Kidney (tissue), 14 donors: ENCODE results near the gene PIR. TPM values are rescaled to one million over a fixed set of nuclear protein-coding genes. Genes with fewer than 3 reads are reported as not detected.

Experiments used
- DNase-seq, 5 donors: peaks; one replicate each; pipeline ENCODE4 v3.0.0-alpha.2; 2013 to 2020
- FAIRE-seq: peaks from 2 replicates; lab custom pipeline; 2012; peaks lifted over from hg19 to GRCh38; lab: Jason Lieb, UNC
- H3K27ac ChIP-seq, 2 donors: one replicate each; pipeline ENCODE4 v1.7.0; 2013; ENCODE audit warnings: low read depth in 2 of 2, low read length in 2 of 2, inconsistent platforms in 1 of 2
- H3K27me3 ChIP-seq: one replicate; pipeline ENCODE4 v1.7.1; 2013; ENCODE audit warnings: low read length, inconsistent platforms; ENCODE audit not compliant: control insufficient read depth, insufficient read depth
- H3K36me3 ChIP-seq, 3 donors: one replicate each; pipeline versions ENCODE4 v1.7.0 to v1.7.1; 2013; ENCODE audit warnings: low read length in 3 of 3, control low read depth in 1 of 3, inconsistent platforms in 1 of 3; ENCODE audit not compliant: insufficient read depth in 3 of 3, control insufficient read depth in 2 of 3
- H3K4me1 ChIP-seq, 3 donors: one replicate each; pipeline versions ENCODE4 v1.7.0 to v1.7.1; 2013; ENCODE audit warnings: low read length in 3 of 3, inconsistent platforms in 1 of 3, low read depth in 1 of 3; ENCODE audit not compliant: control insufficient read depth in 2 of 3, insufficient read depth in 2 of 3
- H3K4me3 ChIP-seq, 3 donors: one replicate each; pipeline versions ENCODE4 v1.7.0 to v1.8.1; 2013; ENCODE audit warnings: low read length in 3 of 3, control low read depth in 1 of 3, inconsistent platforms in 1 of 3
- H3K9ac ChIP-seq, 3 donors: one replicate each; pipeline versions ENCODE4 v1.7.0 to v1.7.1; 2013; ENCODE audit warnings: low read length in 3 of 3, control low read depth in 1 of 3, inconsistent platforms in 1 of 3
- H3K9me3 ChIP-seq, 3 donors: one replicate each; pipeline versions ENCODE4 v1.7.0 to v1.7.1; 2013; ENCODE audit warnings: low read length in 3 of 3, control low read depth in 1 of 3, inconsistent platforms in 1 of 3; ENCODE audit not compliant: control insufficient read depth in 2 of 3, insufficient read depth in 1 of 3
- intact Hi-C: fragments of 100-400 bp; cut with DNase I; formaldehyde crosslinking; loops from one replicate; pipeline ENCODE4 v1.11.1; 2022
- polyA plus RNA-seq: library from polyadenylated mRNA; stranded (reverse); fragments of 350-450 nt; fragmentation: Illumina TruSeq; extraction: RNeasy Lipid Tissue Mini Kit (QIAGEN cat#74804); gene quantifications from one replicate; pipeline ENCODE4 v1.2.3, GENCODE V29; 2014; ENCODE audit warnings: low read depth, low replicate concordance; ENCODE audit not compliant: insufficient read depth
- total RNA-seq: library from RNA; stranded (reverse); fragmentation: NEBNext Ultra II Directional; extraction: Animal tissue kit (Norgen Biotek cat#: 25700); gene quantifications from one replicate; pipeline ENCODE4 v1.2.1, GENCODE V29; 2021
- TF ChIP-seq, protein P1 (sequence below): IDR thresholded peaks from 3 replicates; pipeline ENCODE4 v1.5.1; 2012; ENCODE audit warnings: mild to moderate bottlenecking, moderate library complexity, borderline replicate concordance; ENCODE audit not compliant: insufficient read depth; ENCODE audit errors: extremely low read depth
- donor health status: control.
- donor health status: control.
- donor health status: control.
- donor health status: control.
- donor health status: control.
- donor health status: DM: yes; HTN: yes; CAD: no.
- donor health status: Normal renal cell carcinoma (clear cell type).

The PIR gene
- total and polyA plus RNA-seq, 2 donors from 2014 or later = 7.0 to 36.5 TPM

DNA sequence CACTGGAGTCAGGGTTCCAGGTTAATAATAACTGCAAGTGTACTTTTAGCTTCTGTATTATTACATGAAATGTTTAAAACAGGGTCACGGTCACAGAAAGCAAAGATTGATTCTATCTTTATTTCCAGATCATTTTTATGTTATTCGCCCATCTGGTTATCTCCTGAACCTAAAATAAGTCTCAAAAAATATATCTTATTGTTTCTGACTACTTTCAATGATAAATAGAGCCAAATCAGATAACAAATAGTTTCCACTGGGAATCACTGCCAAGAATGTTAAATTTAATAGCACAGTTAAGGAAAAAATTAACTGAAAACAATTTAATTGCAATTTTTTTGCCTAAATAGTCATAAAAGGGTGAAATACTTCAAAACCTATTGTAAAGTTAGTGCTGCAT is 91.8 kb downstream of the PIR start:
- H3K4me3 ChIP-seq = no peak overlapping the region
- intact Hi-C loops = no loop called here
- no peaks in the 10 kb centered on the region for H3K36me3 ChIP-seq
- peaks cover 2% of the 10 kb centered on the region for H3K27me3 ChIP-seq
- no peak overlapping the region for H3K9ac ChIP-seq
- TF ChIP-seq, protein P1, sequence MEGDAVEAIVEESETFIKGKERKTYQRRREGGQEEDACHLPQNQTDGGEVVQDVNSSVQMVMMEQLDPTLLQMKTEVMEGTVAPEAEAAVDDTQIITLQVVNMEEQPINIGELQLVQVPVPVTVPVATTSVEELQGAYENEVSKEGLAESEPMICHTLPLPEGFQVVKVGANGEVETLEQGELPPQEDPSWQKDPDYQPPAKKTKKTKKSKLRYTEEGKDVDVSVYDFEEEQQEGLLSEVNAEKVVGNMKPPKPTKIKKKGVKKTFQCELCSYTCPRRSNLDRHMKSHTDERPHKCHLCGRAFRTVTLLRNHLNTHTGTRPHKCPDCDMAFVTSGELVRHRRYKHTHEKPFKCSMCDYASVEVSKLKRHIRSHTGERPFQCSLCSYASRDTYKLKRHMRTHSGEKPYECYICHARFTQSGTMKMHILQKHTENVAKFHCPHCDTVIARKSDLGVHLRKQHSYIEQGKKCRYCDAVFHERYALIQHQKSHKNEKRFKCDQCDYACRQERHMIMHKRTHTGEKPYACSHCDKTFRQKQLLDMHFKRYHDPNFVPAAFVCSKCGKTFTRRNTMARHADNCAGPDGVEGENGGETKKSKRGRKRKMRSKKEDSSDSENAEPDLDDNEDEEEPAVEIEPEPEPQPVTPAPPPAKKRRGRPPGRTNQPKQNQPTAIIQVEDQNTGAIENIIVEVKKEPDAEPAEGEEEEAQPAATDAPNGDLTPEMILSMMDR = no peak
- H3K4me1 ChIP-seq = no peaks in the 10 kb centered on the region
- no peak overlapping the region for H3K27ac ChIP-seq
- FAIRE-seq (peak; percentile 38), DNase-seq (no peak)
- H3K9me3 ChIP-seq = no peaks in the 10 kb centered on the region

DNA sequence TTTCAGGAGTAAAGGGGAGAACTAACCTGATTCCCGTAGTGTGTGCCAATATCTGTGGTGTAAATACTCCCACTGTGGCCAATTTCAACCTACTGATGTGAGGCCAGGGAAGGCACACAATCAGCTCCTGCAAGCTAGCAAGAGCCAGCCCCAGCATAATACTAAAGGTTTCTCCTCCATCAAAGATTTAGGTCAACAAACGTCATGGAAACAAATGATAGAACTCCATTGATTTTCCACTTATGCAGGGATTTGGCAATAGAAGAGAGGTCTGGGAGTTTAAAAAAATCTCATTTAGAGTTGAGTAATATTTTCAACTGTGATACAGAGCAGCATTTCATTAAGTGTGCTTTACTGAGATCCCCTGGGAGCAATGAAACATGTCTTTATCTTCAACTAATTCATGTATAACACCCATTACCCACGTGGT is 93.2 kb downstream of the PIR start:
- Histone ChIP-seq H3K27ac (no peak overlapping the region), H3K4me3 (no peak overlapping the region), H3K9ac (no peak overlapping the region), H3K9me3 (no peaks in the 10 kb centered on the region), H3K27me3 (no peaks in the 10 kb centered on the region), H3K4me1 (no peaks in the 10 kb centered on the region), H3K36me3 (no peaks in the 10 kb centered on the region)
- FAIRE-seq (no peak), DNase-seq (no peak)
- intact Hi-C loops = no loop called here
- TF ChIP-seq, protein P1 = no peak

DNA sequence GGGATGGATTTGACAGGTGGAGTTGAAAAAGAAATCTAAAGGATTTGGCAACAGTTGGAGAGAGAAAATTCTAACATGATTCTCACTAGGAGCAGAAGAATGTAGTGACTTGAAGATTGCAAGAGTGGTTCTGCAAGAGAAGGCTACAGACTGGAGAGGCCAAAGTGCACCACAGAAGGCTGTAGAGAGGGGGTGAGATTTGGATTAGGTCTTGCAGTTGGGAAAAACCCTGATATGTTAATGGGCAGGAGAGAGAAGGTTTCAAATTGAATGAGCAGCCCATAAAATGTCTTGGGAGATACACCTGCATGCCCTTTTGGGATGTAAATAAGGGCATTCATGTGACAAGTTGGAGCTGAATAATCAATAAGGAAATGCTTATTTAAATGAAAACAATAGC is 94.3 kb downstream of the PIR start:
- Histone ChIP-seq H3K4me3 (no peak overlapping the region), H3K4me1 (no peaks in the 10 kb centered on the region), H3K27ac (no peak overlapping the region), H3K9ac (no peak overlapping the region), H3K36me3 (no peaks in the 10 kb centered on the region), H3K9me3 (no peaks in the 10 kb centered on the region), H3K27me3 (no peaks in the 10 kb centered on the region)
- FAIRE-seq (no peak), DNase-seq (no peak)
- intact Hi-C loops = no loop called here
- TF ChIP-seq, protein P1 = no peak

DNA sequence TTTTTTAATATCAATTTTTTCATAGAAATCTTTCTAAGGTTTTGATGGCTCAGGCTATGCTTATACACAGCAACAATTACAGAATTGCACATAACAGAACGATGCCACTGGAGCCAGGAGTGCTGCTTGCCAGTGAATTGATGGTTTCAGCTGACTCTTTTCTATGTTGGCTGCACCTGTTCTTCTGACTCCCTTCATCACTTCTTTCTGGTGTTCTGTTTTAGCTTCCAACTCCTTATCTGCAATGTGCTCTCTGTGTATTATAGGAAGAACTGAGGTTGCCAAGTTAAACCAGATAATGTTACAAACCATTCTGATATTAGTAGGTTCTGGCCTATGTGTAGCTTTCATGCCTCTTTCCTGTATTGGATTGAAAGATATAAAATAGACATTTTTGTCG is 97.3 kb downstream of the PIR start:
- no peaks in the 10 kb centered on the region for H3K4me1 ChIP-seq
- H3K27ac ChIP-seq = no peak overlapping the region
- peaks cover 2% of the 10 kb centered on the region for H3K27me3 ChIP-seq
- TF ChIP-seq, protein P1 = no peak
- no peaks in the 10 kb centered on the region for H3K9me3 ChIP-seq
- DNase-seq (no peak), FAIRE-seq (no peak)
- intact Hi-C loops = no loop called here
- no peak overlapping the region for H3K9ac ChIP-seq
- no peak overlapping the region for H3K4me3 ChIP-seq
- H3K36me3 ChIP-seq = no peaks in the 10 kb centered on the region
